ENCODE measurements around the gene MEIS2.

- TF ChIP-seq, protein P1, sequence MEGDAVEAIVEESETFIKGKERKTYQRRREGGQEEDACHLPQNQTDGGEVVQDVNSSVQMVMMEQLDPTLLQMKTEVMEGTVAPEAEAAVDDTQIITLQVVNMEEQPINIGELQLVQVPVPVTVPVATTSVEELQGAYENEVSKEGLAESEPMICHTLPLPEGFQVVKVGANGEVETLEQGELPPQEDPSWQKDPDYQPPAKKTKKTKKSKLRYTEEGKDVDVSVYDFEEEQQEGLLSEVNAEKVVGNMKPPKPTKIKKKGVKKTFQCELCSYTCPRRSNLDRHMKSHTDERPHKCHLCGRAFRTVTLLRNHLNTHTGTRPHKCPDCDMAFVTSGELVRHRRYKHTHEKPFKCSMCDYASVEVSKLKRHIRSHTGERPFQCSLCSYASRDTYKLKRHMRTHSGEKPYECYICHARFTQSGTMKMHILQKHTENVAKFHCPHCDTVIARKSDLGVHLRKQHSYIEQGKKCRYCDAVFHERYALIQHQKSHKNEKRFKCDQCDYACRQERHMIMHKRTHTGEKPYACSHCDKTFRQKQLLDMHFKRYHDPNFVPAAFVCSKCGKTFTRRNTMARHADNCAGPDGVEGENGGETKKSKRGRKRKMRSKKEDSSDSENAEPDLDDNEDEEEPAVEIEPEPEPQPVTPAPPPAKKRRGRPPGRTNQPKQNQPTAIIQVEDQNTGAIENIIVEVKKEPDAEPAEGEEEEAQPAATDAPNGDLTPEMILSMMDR (conservative IDR thresholded peaks at IDR 0.05; ENCODE audit: low read depth, low read length), result no peak
- TF ChIP-seq EZH2phosphoT487 (IDR thresholded peaks at IDR 0.05; ENCODE audit: borderline replicate concordance, low read length) (no peak), EZH2 (IDR thresholded peaks at IDR 0.05; ENCODE audit: low read length, unreplicated experiment) (no peak)
Measured at GRCh38 chr15:37099319-37100108, 835 bp downstream of the MEIS2 start.
